ENCODE results near the gene CDR2L.

CDR2L gene

GRCh38 chr17:74992223-74992622 lies 4.8 kb downstream of the CDR2L start:
- TF ChIP-seq CTCF (IDR thresholded peaks at IDR 0.05; ENCODE audit: borderline replicate concordance, control extremely low read depth, extremely low read depth, insufficient read depth, missing control alignments) = no peak
- in situ Hi-C loops (cut with MboI; ENCODE audit: low sequenced_read_pairs, unreplicated experiment) = no loop called here
- DNase-seq (ENCODE audit: low spot score) = no peak

GRCh38 chr17:74994440-74994839 lies 7.0 kb downstream of the CDR2L start:
- no peak for TF ChIP-seq CTCF (IDR thresholded peaks at IDR 0.05; ENCODE audit: borderline replicate concordance, control extremely low read depth, extremely low read depth, insufficient read depth, missing control alignments)
- in situ Hi-C loops (cut with MboI; ENCODE audit: low sequenced_read_pairs, unreplicated experiment) = no loop called here

GRCh38 chr17:74995847-74996246 lies 8.4 kb downstream of the CDR2L start:
- in situ Hi-C loops (cut with MboI; ENCODE audit: low sequenced_read_pairs, unreplicated experiment) = no loop called here
- TF ChIP-seq CTCF (IDR thresholded peaks at IDR 0.05; ENCODE audit: borderline replicate concordance, control extremely low read depth, extremely low read depth, insufficient read depth, missing control alignments) = no peak
- DNase-seq (ENCODE audit: low spot score) = no peak

More at GRCh38 chr17:74994440-74994839, 7.0 kb downstream of the CDR2L start:
- no peak for DNase-seq (ENCODE audit: low spot score)

- in situ Hi-C loops (cut with MboI; ENCODE audit: low sequenced_read_pairs, unreplicated experiment) = no loop called here
- DNase-seq (ENCODE audit: low spot score) = no peak
- no peak for TF ChIP-seq CTCF (IDR thresholded peaks at IDR 0.05; ENCODE audit: borderline replicate concordance, control extremely low read depth, extremely low read depth, insufficient read depth, missing control alignments)
Observed at GRCh38 chr17:74998783-74999182, 11.4 kb downstream of the CDR2L start.

- in situ Hi-C loops (cut with MboI; ENCODE audit: low sequenced_read_pairs, unreplicated experiment) = no loop called here
- TF ChIP-seq CTCF (IDR thresholded peaks at IDR 0.05; ENCODE audit: borderline replicate concordance, control extremely low read depth, extremely low read depth, insufficient read depth, missing control alignments) = no peak
Observed at GRCh38 chr17:74999523-74999922, 12.1 kb downstream of the CDR2L start.

GRCh38 chr17:75001915-75002843 lies 14.7 kb downstream of the CDR2L start:
- TF ChIP-seq CTCF (IDR thresholded peaks at IDR 0.05; ENCODE audit: borderline replicate concordance, control extremely low read depth, extremely low read depth, insufficient read depth, missing control alignments) = no peak
- in situ Hi-C loops (cut with MboI; ENCODE audit: low sequenced_read_pairs, unreplicated experiment) = no loop called here
- DNase-seq (ENCODE audit: low spot score) = no peak

More at GRCh38 chr17:74999523-74999922, 12.1 kb downstream of the CDR2L start:
- no peak for DNase-seq (ENCODE audit: low spot score)
